ENCODE measurements around the gene ADGRG4. TPM values are rescaled to one million over a fixed set of nuclear protein-coding genes. Genes with fewer than 3 reads are reported as not detected.

The ADGRG4 gene
- polyA plus RNA-seq, 1 of the 3 experiments (the other 2 are of a cell fraction) = not detected

DNA sequence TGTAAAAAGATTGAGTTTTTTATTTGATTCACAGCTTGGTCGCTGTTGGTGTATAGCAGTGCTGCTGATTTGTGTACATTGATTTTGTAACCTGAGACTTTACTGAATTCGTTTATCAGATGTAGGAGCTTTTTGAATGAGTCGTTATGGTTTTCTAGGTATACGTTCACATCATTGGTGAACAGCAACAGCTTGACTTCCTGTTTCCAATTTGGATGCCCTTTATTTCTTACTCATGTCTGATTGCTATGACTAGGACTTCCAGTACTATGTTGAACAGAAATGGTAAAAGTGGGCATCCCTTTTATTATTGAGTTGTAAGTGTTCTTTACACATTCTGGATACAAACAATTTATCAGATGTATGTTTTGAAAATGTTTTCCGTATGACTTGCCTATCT, 76.0 kb downstream of the ADGRG4 start:
- CTCF ChIA-PET = no interaction called here
- no peaks in the 10 kb centered on the region for H3K9me2 ChIP-seq
- H3F3A ChIP-seq (replicated peaks; ENCODE audit: insufficient read depth) = no peaks in the 10 kb centered on the region
- H4K20me1 ChIP-seq (ENCODE audit: insufficient read depth) = no peaks in the 10 kb centered on the region
- H3K4me1 ChIP-seq (ENCODE audit: control insufficient read depth in 1 of 2, insufficient read depth in 2 of 2, low read depth in 1 of 2, low read length in 1 of 2) = no peaks in the 10 kb centered on the region
- no peak overlapping the region for H3K27ac ChIP-seq (ENCODE audit: low read depth in 2 of 2, low read length in 1 of 2)
- no peak for TF ChIP-seq SIN3A (IDR thresholded peaks at IDR 0.05; ENCODE audit: borderline replicate concordance, low read depth, low read length)
- no peak for TF ChIP-seq MAX (IDR thresholded peaks at IDR 0.05; ENCODE audit: low read depth)
- TF ChIP-seq, protein P1, sequence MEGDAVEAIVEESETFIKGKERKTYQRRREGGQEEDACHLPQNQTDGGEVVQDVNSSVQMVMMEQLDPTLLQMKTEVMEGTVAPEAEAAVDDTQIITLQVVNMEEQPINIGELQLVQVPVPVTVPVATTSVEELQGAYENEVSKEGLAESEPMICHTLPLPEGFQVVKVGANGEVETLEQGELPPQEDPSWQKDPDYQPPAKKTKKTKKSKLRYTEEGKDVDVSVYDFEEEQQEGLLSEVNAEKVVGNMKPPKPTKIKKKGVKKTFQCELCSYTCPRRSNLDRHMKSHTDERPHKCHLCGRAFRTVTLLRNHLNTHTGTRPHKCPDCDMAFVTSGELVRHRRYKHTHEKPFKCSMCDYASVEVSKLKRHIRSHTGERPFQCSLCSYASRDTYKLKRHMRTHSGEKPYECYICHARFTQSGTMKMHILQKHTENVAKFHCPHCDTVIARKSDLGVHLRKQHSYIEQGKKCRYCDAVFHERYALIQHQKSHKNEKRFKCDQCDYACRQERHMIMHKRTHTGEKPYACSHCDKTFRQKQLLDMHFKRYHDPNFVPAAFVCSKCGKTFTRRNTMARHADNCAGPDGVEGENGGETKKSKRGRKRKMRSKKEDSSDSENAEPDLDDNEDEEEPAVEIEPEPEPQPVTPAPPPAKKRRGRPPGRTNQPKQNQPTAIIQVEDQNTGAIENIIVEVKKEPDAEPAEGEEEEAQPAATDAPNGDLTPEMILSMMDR (IDR thresholded peaks at IDR 0.05) = no peak
- TF ChIP-seq RCOR1 (IDR thresholded peaks at IDR 0.05; ENCODE audit: low read length) = no peak
- no peak for TF ChIP-seq SMC3 (IDR thresholded peaks at IDR 0.05; ENCODE audit: low read depth, low read length)
- TF ChIP-seq NRF1 (IDR thresholded peaks at IDR 0.05; ENCODE audit: low read depth, low read length) = no peak
- no peak for TF ChIP-seq RFX5 (IDR thresholded peaks at IDR 0.05; ENCODE audit: low read length)
- no peak for TF ChIP-seq TAF1 (IDR thresholded peaks at IDR 0.05; ENCODE audit: borderline replicate concordance, low read depth, low read length)
- TF ChIP-seq CHD2 (IDR thresholded peaks at IDR 0.05; ENCODE audit: low read length, partially characterized antibody) = no peak
- TF ChIP-seq FOSL2 (IDR thresholded peaks at IDR 0.05; ENCODE audit: borderline replicate concordance, low read depth) = no peak
- no peak for TF ChIP-seq MXI1 (IDR thresholded peaks at IDR 0.05; ENCODE audit: low read depth, low read length)
- TF ChIP-seq PBX3 (IDR thresholded peaks at IDR 0.05) = no peak
- TF ChIP-seq USF2 (IDR thresholded peaks at IDR 0.05; ENCODE audit: borderline replicate concordance, low read depth, low read length) = no peak
- TF ChIP-seq MEF2A (IDR thresholded peaks at IDR 0.05; ENCODE audit: borderline replicate concordance, low read depth) = no peak
- no peak for TF ChIP-seq FOXM1 (IDR thresholded peaks at IDR 0.05; ENCODE audit: low read depth)
- TF ChIP-seq, protein P2, sequence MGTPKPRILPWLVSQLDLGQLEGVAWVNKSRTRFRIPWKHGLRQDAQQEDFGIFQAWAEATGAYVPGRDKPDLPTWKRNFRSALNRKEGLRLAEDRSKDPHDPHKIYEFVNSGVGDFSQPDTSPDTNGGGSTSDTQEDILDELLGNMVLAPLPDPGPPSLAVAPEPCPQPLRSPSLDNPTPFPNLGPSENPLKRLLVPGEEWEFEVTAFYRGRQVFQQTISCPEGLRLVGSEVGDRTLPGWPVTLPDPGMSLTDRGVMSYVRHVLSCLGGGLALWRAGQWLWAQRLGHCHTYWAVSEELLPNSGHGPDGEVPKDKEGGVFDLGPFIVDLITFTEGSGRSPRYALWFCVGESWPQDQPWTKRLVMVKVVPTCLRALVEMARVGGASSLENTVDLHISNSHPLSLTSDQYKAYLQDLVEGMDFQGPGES (IDR thresholded peaks at IDR 0.05; ENCODE audit: low read depth, low read length) = no peak
- TF ChIP-seq TCF12 (IDR thresholded peaks at IDR 0.05) = no peak
- TF ChIP-seq NFIC (IDR thresholded peaks at IDR 0.05; ENCODE audit: borderline replicate concordance) = no peak
- no peak for TF ChIP-seq GABPA (IDR thresholded peaks at IDR 0.05; ENCODE audit: low read depth)
- H2AFZ ChIP-seq (ENCODE audit: low read depth) = no peak overlapping the region
- no peaks in the 10 kb centered on the region for H3K9me3 ChIP-seq
- no peaks in the 10 kb centered on the region for H3K27me3 ChIP-seq (ENCODE audit: insufficient read depth)
- no peaks in the 10 kb centered on the region for H3K79me2 ChIP-seq (ENCODE audit: insufficient read depth)
- no peak overlapping the region for H3K9ac ChIP-seq
- POLR2A ChIA-PET = no interaction called here
- no peak overlapping the region for H3K4me3 ChIP-seq (ENCODE audit: low read depth in 2 of 2, low read length in 1 of 2)
- no peak for DNase-seq
- no peak overlapping the region for H3K4me2 ChIP-seq
- WGBS (ENCODE audit: low lambda C conversion rate) = 29% methylated on average over 5 of the region's 5 CpGs
- H3K36me3 ChIP-seq (replicated peaks in 1 of 2; ENCODE audit: control insufficient read depth in 1 of 2, insufficient read depth in 2 of 2, low read length in 1 of 2) = no peaks in the 10 kb centered on the region

Data from SK-N-SH (cell line).